AG04450 (cell line): ENCODE results near the gene DOCK3. TPM values are rescaled to one million over a fixed set of nuclear protein-coding genes. Genes with fewer than 3 reads are reported as not detected.
A peak's percentile ranks its signal among the peaks of the same experiment; 100 is the strongest.
"Not testable (repeated sequence)": the region's sequence is repeated elsewhere in the genome, so short reads cannot be mapped to it uniquely, and the experiment has no call there.

Source experiments
- CTCF ChIA-PET: fragments of 300-600, 350-600 bp; formaldehyde crosslinking; extraction: SDS; loops from one replicate; lab custom pipeline; 2022; ENCODE audit warnings: antibody characterized with exemption, inconsistent platforms; lab: Charles Lee
- POLR2A ChIA-PET: fragments of 350-600 bp; formaldehyde crosslinking; extraction: SDS; loops from one replicate; lab custom pipeline; 2021; ENCODE audit warnings: antibody characterized with exemption, inconsistent platforms; lab: Yijun Ruan, JAX
- DNase-seq: peaks from one replicate; pipeline ENCODE4 v3.0.0-alpha.2; 2011; ENCODE audit warnings: low read depth, low spot score
- H3K27ac ChIP-seq: one replicate; pipeline ENCODE4 v1.5.1; 2012; ENCODE audit warnings: low read depth, low read length, control low read depth
- H3K27me3 ChIP-seq: one replicate; pipeline ENCODE4 v1.6.0; 2012; ENCODE audit warnings: low read length; ENCODE audit not compliant: control insufficient read depth, insufficient read depth
- H3K4me3 ChIP-seq: 2 replicates; pipeline ENCODE4 v1.5.1; 2011; ENCODE audit warnings: mild to moderate bottlenecking, low read depth, low read length, control low read depth
- H3K9me3 ChIP-seq: 2 replicates; pipeline ENCODE4 v1.5.1; 2012; ENCODE audit warnings: low read length; ENCODE audit not compliant: control insufficient read depth, insufficient read depth
- CTCF ChIP-seq: IDR thresholded peaks from 2 replicates; pipeline ENCODE4 v1.5.1; 2011; ENCODE audit warnings: low read depth, low read length, control low read depth, inconsistent platforms
- polyA plus RNA-seq: library from polyadenylated mRNA; depleted of rRNA; stranded (reverse); fragments of >200 nt; gene quantifications from 2 replicates; pipeline ENCODE4 v1.2.3, GENCODE V29; 2011

Gene DOCK3
- polyA plus RNA-seq, 1 experiment: 0.07 TPM

GRCh38 chr3:51307458-51307857 lies 632.7 kb downstream of the DOCK3 start:
- DNase-seq: no peak
- H3K9me3 ChIP-seq: no peaks in the 10 kb centered on the region
- ChIA-PET CTCF (interaction anchor here (0.8 kb wide), 1 partner anchor 207 kb away, joined by 3 read pairs; no protein-coding TSS in a partner anchor), POLR2A (no interaction called here)
- H3K4me3 ChIP-seq: no peak overlapping the region
- H3K27me3 ChIP-seq: peaks cover 4% of the 10 kb centered on the region
- TF ChIP-seq CTCF: no peak
- H3K27ac ChIP-seq: no peak overlapping the region

- CTCF ChIA-PET: interaction anchor here (0.8 kb wide), 1 partner anchor 208 kb away, joined by 3 read pairs; no protein-coding TSS in a partner anchor
- DNase-seq, H3K27ac ChIP-seq, H3K4me3 ChIP-seq, POLR2A ChIA-PET, H3K27me3 ChIP-seq, H3K9me3 ChIP-seq: not testable (repeated sequence)
Measured at GRCh38 chr3:51307945-51308607, 633.3 kb downstream of the DOCK3 start.

- POLR2A ChIA-PET: no interaction called here
- Histone ChIP-seq H3K9me3 (no peaks in the 10 kb centered on the region), H3K27me3 (peaks cover 6% of the 10 kb centered on the region), H3K27ac (no peak overlapping the region), H3K4me3 (no peak overlapping the region)
- TF ChIP-seq CTCF: peak; percentile 62
- CTCF ChIA-PET: interaction anchor here (0.6 to 3.3 kb wide), 15 partner anchors 8 to 695 kb away, joined by 3 to 28 read pairs (median 4); partner anchors contain the start of gene MAPKAPK3
- peak; percentile 7 for DNase-seq
Measured at GRCh38 chr3:51311055-51311454, 636.3 kb downstream of the DOCK3 start.

GRCh38 chr3:51328206-51328605 lies 653.5 kb downstream of the DOCK3 start:
- H3K4me3 ChIP-seq: no peak overlapping the region
- H3K27ac ChIP-seq: no peak overlapping the region
- H3K27me3 ChIP-seq: peaks cover 4% of the 10 kb centered on the region
- no peak for TF ChIP-seq CTCF
- H3K9me3 ChIP-seq: no peaks in the 10 kb centered on the region
- CTCF ChIA-PET: no interaction called here
- POLR2A ChIA-PET: no interaction called here
- DNase-seq: no peak

GRCh38 chr3:51330046-51330445 lies 655.3 kb downstream of the DOCK3 start:
- H3K4me3 ChIP-seq: no peak overlapping the region
- ChIA-PET CTCF (interaction anchor here (1.0 kb wide), 1 partner anchor 230 kb away, joined by 4 read pairs; no protein-coding TSS in a partner anchor), POLR2A (no interaction called here)
- TF ChIP-seq CTCF: no peak
- H3K27ac ChIP-seq: no peak overlapping the region
- DNase-seq: no peak
- H3K9me3 ChIP-seq: no peaks in the 10 kb centered on the region
- H3K27me3 ChIP-seq: peaks cover 4% of the 10 kb centered on the region
